Ishikawa (cell line): ENCODE measurements around the gene NSD2.

Experiments used
- EP300 ChIP-seq: IDR thresholded peaks from 2 replicates; pipeline ENCODE4 v1.6.1; 2012; ENCODE audit warnings: borderline replicate concordance
- FOXM1 ChIP-seq: IDR thresholded peaks from 2 replicates; pipeline ENCODE4 v1.6.1; 2012; ENCODE audit warnings: low read depth, borderline replicate concordance
- RAD21 ChIP-seq: IDR thresholded peaks from 2 replicates; pipeline ENCODE4 v1.6.1; 2012; ENCODE audit warnings: low read depth
- YY1 ChIP-seq: IDR thresholded peaks from 2 replicates; pipeline ENCODE4 v1.6.1; 2012; ENCODE audit warnings: low read depth
- TF ChIP-seq, protein P1 (sequence below): IDR thresholded peaks from 2 replicates; pipeline ENCODE4 v1.6.1; 2012

DNA sequence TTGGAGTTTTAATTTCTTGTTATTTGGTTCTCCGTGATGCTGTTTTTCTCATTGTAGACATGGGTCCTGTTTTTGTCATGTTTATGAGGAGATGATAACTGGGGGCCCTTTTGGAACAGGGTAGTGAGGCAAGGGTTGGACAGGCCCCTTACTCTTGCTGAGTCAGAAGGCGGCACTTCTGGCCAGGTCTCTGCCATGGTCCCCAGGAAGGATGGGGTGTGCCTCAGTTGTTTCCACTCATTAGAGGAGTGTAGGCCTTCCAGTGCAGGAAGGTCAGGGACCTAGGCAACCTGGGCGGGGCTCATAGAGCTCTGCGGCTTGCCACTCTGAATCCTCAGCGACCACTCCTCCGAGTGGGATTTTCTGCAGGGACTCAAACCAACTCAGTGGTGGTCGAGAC is 69.4 kb downstream of the NSD2 start:
- no peak for TF ChIP-seq FOXM1
- TF ChIP-seq, protein P1, sequence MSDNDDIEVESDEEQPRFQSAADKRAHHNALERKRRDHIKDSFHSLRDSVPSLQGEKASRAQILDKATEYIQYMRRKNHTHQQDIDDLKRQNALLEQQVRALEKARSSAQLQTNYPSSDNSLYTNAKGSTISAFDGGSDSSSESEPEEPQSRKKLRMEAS = no peak
- TF ChIP-seq RAD21 = no peak
- peak; percentile 3; the same call in 1 of the 2 replicates for TF ChIP-seq YY1
- TF ChIP-seq EP300 = no peak
